Placental epithelial cell (primary cell): ENCODE results near the gene TMUB1. TPM values are rescaled to one million over a fixed set of nuclear protein-coding genes. Genes with fewer than 3 reads are reported as not detected.

Experiments
- total RNA-seq: library from RNA; depleted of rRNA; stranded (reverse); fragments of >200 nt; gene quantifications from 2 replicates; pipeline ENCODE4 v1.2.3, GENCODE V29; 2012

Gene TMUB1
- total RNA-seq = 29.1 and 44.4 TPM in 2 replicates

GRCh38 chr7:151083071-151083823 is at the start of gene TMUB1:
TMUB1 (minus strand) TSS chr7:151083493; CDS start chr7:151082563, 930 bp downstream.

DNA sequence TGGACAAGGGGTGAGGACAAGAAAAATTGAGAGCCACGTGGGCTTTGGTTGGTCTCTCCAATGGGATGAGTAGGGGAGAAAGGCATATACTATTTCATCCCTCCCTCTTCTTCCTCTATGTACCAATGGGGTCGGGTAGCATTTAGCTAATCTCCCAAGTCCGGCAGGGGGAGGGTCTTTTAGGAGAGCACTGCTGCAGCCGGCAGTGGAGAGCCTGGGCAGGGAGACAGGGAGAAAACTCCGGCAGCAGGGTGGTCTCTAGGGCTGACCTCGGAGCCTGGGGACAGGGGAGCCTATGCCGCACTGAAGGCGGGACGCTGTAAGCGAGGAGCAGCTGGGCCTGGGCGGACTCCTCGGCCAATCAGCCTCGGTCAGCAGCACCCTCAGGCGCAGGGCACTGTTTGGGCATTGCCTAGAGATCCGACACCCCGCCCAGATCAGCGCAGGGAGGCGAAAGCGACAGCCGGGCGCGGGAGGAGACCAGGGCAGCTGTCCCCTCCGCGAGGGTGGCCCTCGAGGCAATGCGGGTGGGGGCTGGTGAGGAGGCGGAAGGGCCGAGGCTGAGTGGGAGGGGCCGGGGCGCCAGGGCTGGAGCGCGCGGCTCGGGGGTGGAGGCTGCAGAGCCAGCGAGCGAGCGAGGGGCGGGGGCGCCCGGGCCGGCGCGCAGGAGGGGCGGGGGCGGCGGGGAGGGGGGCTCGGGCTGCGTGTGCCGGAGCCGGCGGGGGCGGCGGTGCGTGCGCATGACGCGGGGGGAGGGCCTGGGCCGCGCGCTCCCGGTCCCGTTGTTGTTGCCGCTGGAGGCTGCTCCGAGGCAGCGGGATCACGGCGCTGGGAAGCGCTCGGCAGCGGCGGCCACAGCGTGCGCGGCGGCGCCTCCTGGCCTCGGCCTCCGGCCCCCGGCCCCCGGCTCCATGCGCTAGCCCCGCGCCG is 2.7 kb upstream of the TMUB1 start, which contains the start of gene AGAP3:
AGAP3 (plus strand) TSS at position 785 of the 930 bp plus-strand sequence. CDS start 267 bp downstream, outside the sequence.

GRCh38 chr7:151080522-151081169 is 2.6 kb downstream of the TMUB1 start, which contains the start of gene FASTK:
FASTK (minus strand) TSS chr7:151080809; CDS start chr7:151080766, 43 bp downstream.

GRCh38 chr7:151059367-151060112 is 23.8 kb downstream of the TMUB1 start, which contains the start of gene SLC4A2:
SLC4A2 (plus strand) TSS chr7:151059589; CDS start chr7:151061988, 2,399 bp downstream.

GRCh38 chr7:151057506-151057988 is 25.7 kb downstream of the TMUB1 start, which contains the start of gene CDK5:
CDK5 (minus strand) TSS chr7:151057897; CDS start chr7:151057848, 49 bp downstream.

GRCh38 chr7:151047976-151048815 is 35.1 kb downstream of the TMUB1 start, which contains the start of gene ASIC3:
ASIC3 (plus strand) TSS chr7:151048531; CDS start chr7:151048886, 355 bp downstream.

Other genes with a start within 250 kb of the TMUB1 start
- gene AOC1, start 231.0 kb downstream of the TMUB1 start, total RNA-seq = not detected in 2 replicates
- under 0.01 TPM in 2 replicates for gene KCNH2, start 105.2 kb downstream of the TMUB1 start, total RNA-seq
- 2.4 and 14.1 TPM in 2 replicates for gene NOS3, start 92.5 kb downstream of the TMUB1 start, total RNA-seq
- gene ATG9B, start 59.0 kb downstream of the TMUB1 start, total RNA-seq = 6.5 and 20.0 TPM in 2 replicates
- gene ABCB8, start 55.0 kb downstream of the TMUB1 start, total RNA-seq = 34.9 and 78.1 TPM in 2 replicates
- 0.22 and 1.2 TPM in 2 replicates for gene ASIC3, start 35.0 kb downstream of the TMUB1 start, total RNA-seq
- 16.1 and 27.9 TPM in 2 replicates for gene CDK5, start 25.6 kb downstream of the TMUB1 start, total RNA-seq
- 68.3 and 86.6 TPM in 2 replicates for gene SLC4A2, start 23.9 kb downstream of the TMUB1 start, total RNA-seq
- 101 and 162 TPM in 2 replicates for gene FASTK, start 2.7 kb downstream of the TMUB1 start, total RNA-seq
- 71.1 and 108 TPM in 2 replicates for gene AGAP3, start 3.0 kb upstream of the TMUB1 start, total RNA-seq
- not detected in 2 replicates for gene GBX1, start 84.2 kb upstream of the TMUB1 start, total RNA-seq
- gene ASB10, start 103.8 kb upstream of the TMUB1 start, total RNA-seq = not detected in 2 replicates
- gene H2BK1, start 127.0 kb upstream of the TMUB1 start, total RNA-seq = not detected in 2 replicates
- 22.4 and 43.6 TPM in 2 replicates for gene ABCF2, start 143.7 kb upstream of the TMUB1 start, total RNA-seq
- gene CHPF2, start 149.0 kb upstream of the TMUB1 start, total RNA-seq = 94.6 and 107 TPM in 2 replicates
- 14.7 and 16.1 TPM in 2 replicates for gene SMARCD3, start 165.2 kb upstream of the TMUB1 start, total RNA-seq